Activated CD8-positive, alpha-beta memory T cell treated with anti-CD3 and anti-CD28 coated beads, Interleukin-2, amount 50 U/mL, for 1 hour (primary cell): Measurements from ENCODE around the gene SLC7A9.
"Not testable (repeated sequence)": the region's sequence is repeated elsewhere in the genome, so short reads cannot be mapped to it uniquely, and the experiment has no call there.

Experiments
- DNase-seq: peaks from one replicate; pipeline ENCODE4 v3.0.0-alpha.2; 2020; ENCODE audit errors: extremely low read depth

Gene SLC7A9

GRCh38 chr19:32885255-32885654 is 15.7 kb upstream of the SLC7A9 start:
- not testable (repeated sequence) for DNase-seq

- DNase-seq = no peak
These were observed 12.2 kb upstream of the SLC7A9 start for GRCh38 chr19:32881766-32882165.

GRCh38 chr19:32880622-32881021 is 11.1 kb upstream of the SLC7A9 start:
- no peak for DNase-seq

GRCh38 chr19:32879741-32880140 is 10.2 kb upstream of the SLC7A9 start:
- DNase-seq = no peak

GRCh38 chr19:32878988-32879387 is 9.4 kb upstream of the SLC7A9 start:
- no peak for DNase-seq

- no peak for DNase-seq
These were observed 8.6 kb upstream of the SLC7A9 start for GRCh38 chr19:32877977-32878745.

GRCh38 chr19:32877323-32877912 is 7.9 kb upstream of the SLC7A9 start:
- DNase-seq = no peak

GRCh38 chr19:32876919-32877285 is 7.3 kb upstream of the SLC7A9 start:
- no peak for DNase-seq

- no peak for DNase-seq
These were observed 6.8 kb upstream of the SLC7A9 start for GRCh38 chr19:32876236-32876918.

- DNase-seq = no peak
These were observed 5.9 kb upstream of the SLC7A9 start for GRCh38 chr19:32875428-32875827.

GRCh38 chr19:32874605-32875004 is 5.0 kb upstream of the SLC7A9 start:
- no peak for DNase-seq

GRCh38 chr19:32873247-32873959 is 3.8 kb upstream of the SLC7A9 start:
- DNase-seq = no peak

- DNase-seq = no peak
These were observed 2.8 kb upstream of the SLC7A9 start for GRCh38 chr19:32872391-32872790.

GRCh38 chr19:32870981-32871451 is 1.4 kb upstream of the SLC7A9 start:
- no peak for DNase-seq

- DNase-seq = no peak
These were observed 503 bp upstream of the SLC7A9 start for GRCh38 chr19:32869966-32870573.

GRCh38 chr19:32868206-32868950 is 1.2 kb downstream of the SLC7A9 start:
- DNase-seq = no peak

GRCh38 chr19:32867436-32867835 is 2.1 kb downstream of the SLC7A9 start:
- DNase-seq = not testable (repeated sequence)

GRCh38 chr19:32866564-32867265 is 2.9 kb downstream of the SLC7A9 start:
- no peak for DNase-seq

GRCh38 chr19:32866061-32866460 is 3.5 kb downstream of the SLC7A9 start:
- no peak for DNase-seq

GRCh38 chr19:32865326-32865725 is 4.2 kb downstream of the SLC7A9 start:
- DNase-seq = no peak
